IPS-18a (cell line): ENCODE measurements around the gene SLC5A4.

Source experiments
- H3K27ac ChIP-seq: one replicate; pipeline ENCODE4 v1.5.1; 2013; ENCODE audit warnings: low read length
- H3K27me3 ChIP-seq: one replicate; pipeline ENCODE4 v1.6.1; 2013; ENCODE audit warnings: mild to moderate bottlenecking, low read length; ENCODE audit not compliant: control insufficient read depth, insufficient read depth
- H3K36me3 ChIP-seq: one replicate; pipeline ENCODE4 v1.6.1; 2013; ENCODE audit warnings: low read depth, low read length; ENCODE audit not compliant: control insufficient read depth
- H3K4me1 ChIP-seq: one replicate; pipeline ENCODE4 v1.6.1; 2013; ENCODE audit warnings: low read depth, low read length; ENCODE audit not compliant: control insufficient read depth
- H3K4me3 ChIP-seq: one replicate; pipeline ENCODE4 v1.5.1; 2013; ENCODE audit warnings: low read length
- H3K9ac ChIP-seq: one replicate; pipeline ENCODE4 v1.6.1; 2013; ENCODE audit warnings: mild to moderate bottlenecking, low read length, moderate library complexity
- H3K9me3 ChIP-seq: one replicate; pipeline ENCODE4 v1.6.1; 2013; ENCODE audit warnings: low read depth, low read length; ENCODE audit not compliant: control insufficient read depth

SLC5A4 gene

DNA sequence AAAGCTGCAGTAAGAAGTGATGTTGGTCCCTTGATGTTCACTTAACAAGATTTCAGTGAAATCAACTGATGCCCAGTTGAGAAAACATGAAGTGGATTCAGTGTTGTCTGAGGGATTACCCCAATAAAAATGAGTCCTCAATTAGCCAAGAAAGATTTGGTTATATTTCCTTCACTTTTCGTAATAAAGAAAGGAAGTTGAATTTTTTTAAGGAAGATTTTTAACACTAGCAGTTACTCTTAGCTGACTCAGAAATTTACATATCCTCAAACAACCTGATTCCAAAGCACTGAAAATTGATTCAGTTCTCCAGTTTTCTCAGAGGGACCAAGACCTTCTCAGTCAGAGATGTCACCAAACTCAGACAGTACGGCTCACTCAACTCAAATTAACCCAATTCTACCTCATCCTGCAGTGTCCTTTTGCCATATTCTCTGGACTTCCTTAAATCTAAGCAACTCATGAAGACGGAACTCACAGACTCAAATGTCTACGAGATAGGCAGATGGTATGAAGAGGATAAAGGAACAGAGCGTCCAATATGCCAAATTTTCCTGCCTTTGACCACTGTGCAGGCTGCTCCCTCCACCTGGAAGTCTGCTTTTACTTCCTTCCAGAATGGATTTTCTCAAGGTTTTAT lies 22.8 kb downstream of the SLC5A4 start:
- H3K4me1 ChIP-seq: peaks cover 5% of the 10 kb centered on the region

DNA sequence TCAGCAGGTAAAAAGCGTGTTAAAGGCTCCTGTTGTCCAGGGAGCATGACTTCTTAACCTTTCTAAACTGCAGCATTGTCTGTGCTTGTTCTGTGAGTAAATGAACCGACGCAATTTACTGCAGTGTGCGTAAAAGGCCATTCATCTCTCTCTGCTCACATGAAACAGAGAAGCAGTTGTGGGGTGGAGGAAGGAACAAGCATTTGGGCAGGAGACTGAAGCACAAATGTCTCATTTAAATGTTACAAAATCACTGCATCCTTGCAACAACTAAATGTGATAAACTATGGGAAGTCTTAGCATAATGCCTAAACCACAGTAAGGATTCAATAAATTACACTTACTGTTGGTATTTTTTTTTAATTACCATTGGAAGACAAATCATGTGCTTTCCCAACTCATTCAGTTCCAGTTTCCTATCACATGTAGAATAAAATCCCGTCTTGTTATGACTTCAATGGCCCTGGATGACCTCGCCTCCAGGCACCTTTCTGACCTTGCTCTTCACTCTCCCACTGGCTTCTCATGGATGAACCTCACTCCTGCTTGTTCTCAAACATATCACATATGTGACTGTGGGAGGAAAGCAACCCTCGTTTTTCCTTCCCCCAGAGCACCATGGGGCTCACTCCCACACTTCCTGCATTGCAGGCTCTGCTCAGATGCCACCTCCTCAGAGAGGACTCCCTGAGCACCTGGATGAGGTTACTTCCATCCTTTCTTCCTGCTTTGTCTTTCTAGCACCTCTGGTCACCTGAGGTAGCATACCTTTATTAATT lies 28.6 kb downstream of the SLC5A4 start:
- Histone ChIP-seq H3K9me3 (no peaks in the 10 kb centered on the region), H3K4me1 (no peaks in the 10 kb centered on the region), H3K9ac (no peak overlapping the region), H3K27me3 (no peaks in the 10 kb centered on the region), H3K36me3 (no peaks in the 10 kb centered on the region), H3K27ac (no peak overlapping the region), H3K4me3 (no peak overlapping the region)

More for the DNA sequence above, 22.8 kb downstream of the SLC5A4 start:
- Histone ChIP-seq H3K27ac (no peak overlapping the region), H3K4me3 (no peak overlapping the region), H3K9me3 (no peaks in the 10 kb centered on the region), H3K36me3 (no peaks in the 10 kb centered on the region), H3K27me3 (no peaks in the 10 kb centered on the region), H3K9ac (no peak overlapping the region)

- no peaks in the 10 kb centered on the region for H3K4me1 ChIP-seq
- H3K27me3 ChIP-seq: no peaks in the 10 kb centered on the region
- no peaks in the 10 kb centered on the region for H3K36me3 ChIP-seq
- no peaks in the 10 kb centered on the region for H3K9me3 ChIP-seq
- H3K27ac ChIP-seq: no peak overlapping the region
- H3K9ac ChIP-seq: no peak overlapping the region
- H3K4me3 ChIP-seq: no peak overlapping the region
These were observed 32.2 kb downstream of the SLC5A4 start for GRCh38 chr22:32222991-32223390.

GRCh38 chr22:32219026-32219425 lies 36.1 kb downstream of the SLC5A4 start:
- H3K36me3 ChIP-seq: no peaks in the 10 kb centered on the region
- no peaks in the 10 kb centered on the region for H3K9me3 ChIP-seq
- no peaks in the 10 kb centered on the region for H3K4me1 ChIP-seq
- no peak overlapping the region for H3K4me3 ChIP-seq
- no peaks in the 10 kb centered on the region for H3K27me3 ChIP-seq
- H3K27ac ChIP-seq: no peak overlapping the region
- H3K9ac ChIP-seq: no peak overlapping the region

GRCh38 chr22:32218470-32218869 lies 36.7 kb downstream of the SLC5A4 start:
- Histone ChIP-seq H3K27ac (no peak overlapping the region), H3K27me3 (no peaks in the 10 kb centered on the region), H3K4me1 (no peaks in the 10 kb centered on the region), H3K9me3 (no peaks in the 10 kb centered on the region), H3K36me3 (no peaks in the 10 kb centered on the region), H3K9ac (no peak overlapping the region), H3K4me3 (no peak overlapping the region)

DNA sequence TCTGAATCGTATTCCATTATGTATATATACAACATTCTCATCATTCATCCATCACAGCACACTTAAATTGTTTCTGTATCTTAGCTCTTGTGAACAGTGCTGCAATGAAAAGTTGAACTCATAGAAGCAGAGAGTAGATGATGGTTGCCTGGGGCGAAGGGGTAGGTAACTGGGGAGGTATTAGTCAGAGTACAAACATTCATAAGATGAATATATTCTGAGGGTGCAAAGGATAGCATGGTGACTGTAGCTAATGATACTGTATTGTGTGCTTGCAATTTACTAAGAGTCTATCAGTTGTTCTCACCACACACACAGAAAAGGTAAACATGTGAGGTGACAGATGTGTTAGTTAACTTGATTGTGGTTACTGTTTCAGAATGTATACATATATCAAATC lies 37.7 kb downstream of the SLC5A4 start:
- no peaks in the 10 kb centered on the region for H3K27me3 ChIP-seq
- H3K27ac ChIP-seq: no peak overlapping the region
- H3K9ac ChIP-seq: no peak overlapping the region
- H3K9me3 ChIP-seq: no peaks in the 10 kb centered on the region
- H3K4me3 ChIP-seq: no peak overlapping the region
- H3K4me1 ChIP-seq: no peaks in the 10 kb centered on the region
- H3K36me3 ChIP-seq: no peaks in the 10 kb centered on the region

DNA sequence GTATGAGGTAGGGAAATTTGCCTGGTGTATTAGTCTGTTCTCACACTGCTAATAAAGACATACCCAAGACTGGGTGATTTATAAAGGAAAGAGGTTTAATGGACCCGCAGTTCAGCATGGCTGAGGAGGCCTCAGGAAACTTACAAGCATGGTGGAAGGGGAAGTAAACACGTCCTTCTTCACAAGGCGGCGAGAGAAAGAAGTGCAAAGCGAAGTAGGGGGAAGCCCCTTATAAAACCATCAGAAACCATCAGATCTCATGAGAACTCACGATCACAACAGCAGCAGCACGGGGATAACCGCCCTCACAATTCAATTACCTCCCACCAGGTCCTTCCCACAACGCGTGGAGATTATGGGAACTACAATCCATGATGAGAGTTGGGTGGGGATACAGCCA lies 38.2 kb downstream of the SLC5A4 start:
- no peaks in the 10 kb centered on the region for H3K27me3 ChIP-seq
- no peaks in the 10 kb centered on the region for H3K9me3 ChIP-seq
- no peak overlapping the region for H3K9ac ChIP-seq
- no peak overlapping the region for H3K4me3 ChIP-seq
- no peak overlapping the region for H3K27ac ChIP-seq
- no peaks in the 10 kb centered on the region for H3K36me3 ChIP-seq
- no peaks in the 10 kb centered on the region for H3K4me1 ChIP-seq

GRCh38 chr22:32211011-32211410 lies 44.1 kb downstream of the SLC5A4 start:
- H3K4me1 ChIP-seq: no peaks in the 10 kb centered on the region
- H3K27ac ChIP-seq: no peak overlapping the region
- no peak overlapping the region for H3K4me3 ChIP-seq
- H3K36me3 ChIP-seq: no peaks in the 10 kb centered on the region
- H3K9me3 ChIP-seq: no peaks in the 10 kb centered on the region
- H3K9ac ChIP-seq: no peak overlapping the region
- H3K27me3 ChIP-seq: peaks cover 3% of the 10 kb centered on the region

DNA sequence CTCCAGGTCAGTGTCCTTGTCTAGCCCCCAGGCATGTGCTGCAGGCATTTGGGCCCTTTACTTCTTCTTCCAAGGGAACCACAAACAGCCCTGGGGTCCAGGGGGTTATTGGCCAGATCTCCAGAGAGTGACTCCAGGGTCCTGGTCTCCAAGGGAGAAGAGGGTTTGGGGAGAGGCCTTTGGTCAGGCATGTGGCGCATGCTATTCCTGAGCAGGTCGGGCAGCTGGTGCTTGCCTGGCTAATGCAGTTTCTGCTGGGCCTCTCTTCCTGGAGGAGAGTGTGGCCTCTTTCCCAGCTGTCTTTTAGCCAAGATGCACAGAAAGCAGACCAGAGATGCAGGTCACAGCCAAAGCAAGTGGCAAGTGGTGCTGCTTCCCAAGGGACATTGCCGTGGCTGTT lies 46.5 kb downstream of the SLC5A4 start:
- Histone ChIP-seq H3K9ac (no peak overlapping the region), H3K4me1 (peaks cover 3% of the 10 kb centered on the region), H3K4me3 (no peak overlapping the region), H3K36me3 (no peaks in the 10 kb centered on the region), H3K27ac (no peak overlapping the region), H3K9me3 (no peaks in the 10 kb centered on the region), H3K27me3 (peaks cover 26% of the 10 kb centered on the region)

DNA sequence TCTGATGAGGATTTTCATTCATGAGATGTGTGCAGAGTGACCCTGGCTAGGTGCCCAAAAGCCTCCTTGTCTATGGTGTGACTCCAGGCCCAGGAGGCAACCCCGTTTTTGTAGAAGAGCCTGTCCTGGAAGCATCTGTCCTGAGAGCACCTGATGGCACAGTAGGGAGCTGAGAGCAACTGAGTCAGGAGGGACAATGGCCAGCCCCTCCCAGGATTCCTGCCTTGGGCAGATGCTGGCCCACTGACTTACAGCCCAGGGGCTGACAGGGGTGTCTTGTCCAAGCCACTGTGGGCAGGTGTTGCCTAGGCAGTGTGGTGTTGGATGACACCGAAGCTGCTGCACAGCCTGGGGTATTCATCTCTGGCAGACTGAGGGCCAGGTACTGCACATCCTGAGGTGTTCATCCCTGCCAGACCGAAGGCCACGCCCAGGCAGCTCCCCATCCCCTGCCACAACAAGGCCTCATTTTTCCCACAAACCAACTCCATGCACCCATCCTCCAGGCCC lies 47.1 kb downstream of the SLC5A4 start:
- Histone ChIP-seq H3K9ac (no peak overlapping the region), H3K9me3 (no peaks in the 10 kb centered on the region)

DNA sequence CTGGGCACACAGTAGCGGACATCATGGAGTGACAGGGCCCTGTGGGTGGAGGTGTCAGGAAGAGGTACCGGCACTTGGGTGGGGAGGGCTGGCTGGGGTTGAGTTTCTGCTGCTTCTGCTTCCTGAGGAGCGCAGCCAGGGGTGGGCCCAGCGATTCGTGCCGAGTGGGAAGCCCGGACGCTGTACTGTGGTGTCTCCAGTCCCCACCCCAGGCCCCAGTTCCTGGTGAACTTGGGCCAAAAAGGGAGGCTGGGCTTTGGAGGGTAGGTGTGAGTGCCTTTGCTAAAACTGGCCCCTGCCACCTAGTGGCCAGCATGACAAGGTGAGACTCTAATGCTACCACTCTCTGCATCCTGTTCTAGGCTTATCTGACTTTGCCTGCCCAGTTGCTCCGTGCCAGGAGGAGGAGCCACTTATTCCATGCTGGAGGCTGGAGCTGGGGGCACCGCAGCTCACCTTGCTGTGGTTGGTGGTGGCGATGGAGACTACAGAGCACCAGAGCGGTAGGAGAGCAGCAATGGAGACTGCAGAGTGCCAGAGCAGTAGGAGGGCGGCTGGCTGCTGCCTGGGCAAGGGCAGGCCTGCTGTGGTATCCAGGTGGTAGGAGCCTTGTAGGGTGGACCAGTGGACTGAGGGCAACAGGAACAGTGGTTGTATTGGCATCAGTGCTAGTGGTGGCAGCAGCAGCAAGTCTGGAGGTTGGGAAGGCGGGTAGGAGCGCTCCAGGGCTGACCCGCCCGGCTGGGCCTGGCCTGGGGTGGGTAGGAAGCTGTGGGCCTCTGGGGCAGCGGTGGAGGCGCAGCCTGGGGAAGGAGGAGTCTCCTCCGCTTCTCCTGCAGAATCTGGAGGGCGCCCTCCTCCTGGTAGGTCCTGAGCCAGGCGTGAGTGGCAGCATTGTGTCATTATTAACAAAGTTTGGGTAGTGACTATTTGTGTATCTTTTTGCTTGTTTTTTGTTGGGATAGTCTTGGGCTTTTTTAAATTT lies 48.1 kb downstream of the SLC5A4 start:
- no peak overlapping the region for H3K27ac ChIP-seq
- no peak overlapping the region for H3K9ac ChIP-seq
- H3K4me1 ChIP-seq: peaks cover 7% of the 10 kb centered on the region
- peaks cover 42% of the 10 kb centered on the region for H3K27me3 ChIP-seq
- no peaks in the 10 kb centered on the region for H3K36me3 ChIP-seq
- H3K4me3 ChIP-seq: no peak overlapping the region
- no peaks in the 10 kb centered on the region for H3K9me3 ChIP-seq

More for the DNA sequence above, 47.1 kb downstream of the SLC5A4 start:
- Histone ChIP-seq H3K27me3 (peaks cover 33% of the 10 kb centered on the region), H3K4me1 (peaks cover 3% of the 10 kb centered on the region), H3K4me3 (no peak overlapping the region), H3K27ac (no peak overlapping the region), H3K36me3 (no peaks in the 10 kb centered on the region)
